Body of pancreas (tissue), 4 donors: ENCODE measurements around the gene FBXO40. TPM values are rescaled to one million over a fixed set of nuclear protein-coding genes. Genes with fewer than 3 reads are reported as not detected.

Experiments
- ATAC-seq: fragments of 150-250 bp; one replicate; pipeline ENCODE4 v1.9.1; 2016
- DNase-seq, 4 donors: peaks; one replicate each; pipeline ENCODE4 v3.0.0-alpha.2; 2019
- H3K27ac ChIP-seq, 4 donors: fragments of 200-600 bp; sonication (generic); 1 replicate in 3 of 4; 2 replicates in 1 of 4; pipeline versions ENCODE4 v1.5.1 to v1.6.1; 2016 to 2019; ENCODE audit warnings: mild to moderate bottlenecking in 1 of 4, mixed read lengths in 1 of 4, moderate library complexity in 1 of 4
- H3K27me3 ChIP-seq, 2 donors: fragments of 200-600 bp; sonication (generic); one replicate each; pipeline ENCODE4 v1.6.0; 2016; ENCODE audit warnings: mild to moderate bottlenecking in 1 of 2
- H3K36me3 ChIP-seq, 2 donors: fragments of 200-600 bp; sonication (generic); replicated peaks in 1 of 2; 2 replicates each; pipeline ENCODE4 v1.5.1; 2016; ENCODE audit warnings: low read depth in 2 of 2; ENCODE audit not compliant: insufficient read depth in 1 of 2
- H3K4me1 ChIP-seq: fragments of 200-600 bp; sonication (generic); one replicate; pipeline ENCODE4 v1.6.0; 2016
- H3K4me3 ChIP-seq, 2 donors: fragments of 200-600 bp; sonication (generic); 1 replicate in 1 of 2; 2 replicates in 1 of 2; pipeline ENCODE4 v1.5.1; 2016 to 2019
- H3K9me3 ChIP-seq, 3 donors: fragments of 200-600 bp; sonication (generic); 1 replicate in 2 of 3; 2 replicates in 1 of 3; pipeline ENCODE4 v1.5.1; 2016
- CTCF ChIP-seq, 7 experiments: fragments of 450-650 bp in 4 of 7; fragments of 200-600 bp in 3 of 7; sonication (generic) in 3 of 7; IDR thresholded peaks; one replicate each; pipeline ENCODE4 v1.5.1; 2016 to 2019; ENCODE audit warnings: antibody characterized with exemption in 7 of 7
- POLR2A ChIP-seq, 3 donors: fragments of 450-650 bp; IDR thresholded peaks; one replicate each; pipeline ENCODE4 v1.6.1; 2016; ENCODE audit warnings: antibody characterized with exemption in 3 of 3, mild to moderate bottlenecking in 2 of 3
- WGBS, 2 donors: methylation state at CpG; one replicate each; pipeline ENCODE4 v1.1.5; 2017; 5-methylcytosine and 5-hydroxymethylcytosine counted together
- intact Hi-C: fragments of 100-400 bp; cut with DNase I; formaldehyde crosslinking; loops from one replicate; pipeline ENCODE4 v1.15.1; 2023
- total RNA-seq, 2 donors: library from RNA; depleted of rRNA; stranded (reverse); fragments of >200 nt; gene quantifications; one replicate each; pipeline ENCODE4 v1.1.0, GENCODE V29; 2016

Gene FBXO40
- total RNA-seq, 2 donors from 2014 or later = not detected

- Histone ChIP-seq H3K4me3 (no peak overlapping the region), H3K4me1 (peaks cover 10% of the 10 kb centered on the region), H3K36me3 (peaks cover 0 to 25% of the 10 kb centered on the region in 2 donors), H3K27me3 (no peaks in the 10 kb centered on the region), H3K9me3 (no peaks in the 10 kb centered on the region), H3K27ac (no peak overlapping the region)
- DNase-seq (peak in 1 of 4 donors; percentile 25), ATAC-seq (no peak)
- no peak for TF ChIP-seq POLR2A (IDR thresholded peaks at IDR 0.05)
- TF ChIP-seq CTCF (IDR thresholded peaks at IDR 0.05) = no peak
- intact Hi-C loops = no loop called here
- 35% methylated on average over 2 of the region's 2 CpGs for WGBS, 2 donors
These were observed 70.1 kb downstream of the FBXO40 start for GRCh38 chr3:121663171-121663847.

DNA sequence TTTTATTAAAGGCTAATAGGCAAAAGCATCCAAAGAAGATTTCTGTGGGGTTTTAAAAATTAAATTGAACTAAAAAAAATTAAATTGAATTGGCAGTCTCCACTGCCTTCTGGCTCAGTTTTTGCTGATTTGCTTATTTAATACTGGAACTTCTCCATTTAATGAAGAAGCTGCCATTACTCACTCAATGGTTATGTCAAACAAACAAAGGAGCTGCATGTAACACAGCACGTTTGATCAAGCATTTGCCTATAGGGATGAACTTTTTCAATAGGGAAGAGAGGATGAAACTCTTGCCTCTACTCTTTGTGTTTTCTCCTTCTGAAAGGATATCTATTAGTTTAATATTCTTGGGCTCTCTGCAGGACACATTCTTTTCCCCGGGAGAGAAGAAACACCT lies 72.3 kb downstream of the FBXO40 start:
- WGBS, 2 donors = 78 to 79% methylated on average over 2 of the region's 2 CpGs
- intact Hi-C loops = no loop called here
- Histone ChIP-seq H3K36me3 (peaks cover 0 to 32% of the 10 kb centered on the region in 2 donors), H3K27ac (no peak overlapping the region), H3K9me3 (no peaks in the 10 kb centered on the region), H3K4me3 (no peak overlapping the region), H3K4me1 (peaks cover 10% of the 10 kb centered on the region), H3K27me3 (no peaks in the 10 kb centered on the region)
- no peak for TF ChIP-seq POLR2A (IDR thresholded peaks at IDR 0.05)
- TF ChIP-seq CTCF (IDR thresholded peaks at IDR 0.05) = no peak
- DNase-seq (no peak), ATAC-seq (no peak)

- Histone ChIP-seq H3K27ac (peak overlapping the region in 1 of 4 donors; percentile 4), H3K36me3 (peaks cover 0 to 33% of the 10 kb centered on the region in 2 donors), H3K9me3 (no peaks in the 10 kb centered on the region), H3K27me3 (no peaks in the 10 kb centered on the region), H3K4me3 (no peak overlapping the region), H3K4me1 (peaks cover 10% of the 10 kb centered on the region)
- DNase-seq = peak in 1 of 4 donors; percentile 23
- WGBS, 2 donors = 68 to 93% methylated on average over 4 of the region's 4 CpGs
- no peak for TF ChIP-seq CTCF (IDR thresholded peaks at IDR 0.05)
- TF ChIP-seq POLR2A (IDR thresholded peaks at IDR 0.05) = no peak
- no peak for ATAC-seq
- intact Hi-C loops = no loop called here
These were observed 74.2 kb downstream of the FBXO40 start for GRCh38 chr3:121667333-121667732.

DNA sequence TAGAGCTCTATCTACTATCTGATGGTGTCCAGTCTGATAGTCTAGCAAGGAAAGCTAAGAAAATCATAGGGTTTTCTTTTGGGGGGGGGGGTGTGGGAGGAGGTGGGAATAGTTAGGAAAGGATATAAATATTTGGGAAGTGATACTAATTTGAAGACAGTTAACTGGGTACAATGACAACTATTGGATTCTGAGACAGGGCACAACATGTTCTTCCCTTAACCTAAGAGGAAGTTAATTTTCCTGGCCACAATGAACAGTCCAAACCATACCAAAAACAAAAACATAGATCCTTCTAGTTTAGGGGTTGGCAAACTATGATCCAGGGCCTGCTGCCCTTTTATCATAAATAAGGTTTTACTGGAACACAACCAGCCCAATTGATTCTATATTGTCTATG lies 77.5 kb downstream of the FBXO40 start:
- intact Hi-C loops = no loop called here
- TF ChIP-seq POLR2A (IDR thresholded peaks at IDR 0.05) (no peak), CTCF (IDR thresholded peaks at IDR 0.05) (no peak)
- no peaks in the 10 kb centered on the region for H3K9me3 ChIP-seq
- H3K4me1 ChIP-seq = no peaks in the 10 kb centered on the region
- no peak for ATAC-seq
- no peaks in the 10 kb centered on the region for H3K27me3 ChIP-seq
- H3K4me3 ChIP-seq = no peak overlapping the region
- H3K27ac ChIP-seq = peak overlapping the region in 1 of 4 donors; percentile 40
- peaks cover 0 to 43% of the 10 kb centered on the region in 2 donors for H3K36me3 ChIP-seq
- no peak for DNase-seq

DNA sequence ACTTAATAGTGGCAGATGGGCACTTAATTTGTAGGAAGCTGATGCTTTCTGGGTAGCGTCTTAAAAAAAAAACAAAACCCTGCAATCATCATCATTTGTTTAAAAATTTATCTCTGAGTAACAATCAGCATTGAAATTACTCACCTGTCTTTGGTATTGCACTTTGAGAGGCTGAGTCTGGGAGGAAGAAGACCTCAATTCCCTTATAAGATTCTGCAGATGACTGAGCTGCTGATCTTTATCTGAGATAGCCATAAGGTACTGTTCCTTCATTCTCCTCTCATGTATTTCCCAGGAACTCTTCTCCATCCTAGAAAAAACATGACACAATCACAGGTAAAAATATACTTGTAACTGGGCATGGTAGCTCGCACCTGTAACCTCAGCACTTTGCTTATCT lies 84.0 kb downstream of the FBXO40 start:
- Histone ChIP-seq H3K27me3 (no peaks in the 10 kb centered on the region), H3K36me3 (peaks cover 7 to 50% of the 10 kb centered on the region in 2 donors), H3K4me3 (no peak overlapping the region), H3K4me1 (peaks cover 6% of the 10 kb centered on the region), H3K9me3 (no peaks in the 10 kb centered on the region), H3K27ac (no peak overlapping the region)
- intact Hi-C loops = no loop called here
- TF ChIP-seq CTCF (IDR thresholded peaks at IDR 0.05) (no peak), POLR2A (IDR thresholded peaks at IDR 0.05) (no peak)
- DNase-seq (no peak), ATAC-seq (no peak)
- WGBS, 2 donors = 89 to 92% methylated on average over 2 of the region's 2 CpGs
